ENCODE results near the gene DDX4. TPM values are rescaled to one million over a fixed set of nuclear protein-coding genes. Genes with fewer than 3 reads are reported as not detected.
"Not testable (repeated sequence)": the region's sequence is repeated elsewhere in the genome, so short reads cannot be mapped to it uniquely, and the experiment has no call there.

Gene DDX4
- total RNA-seq, 4 donors from 2014 or later, result 0.27 to 0.33 TPM; not detected in 2

DNA sequence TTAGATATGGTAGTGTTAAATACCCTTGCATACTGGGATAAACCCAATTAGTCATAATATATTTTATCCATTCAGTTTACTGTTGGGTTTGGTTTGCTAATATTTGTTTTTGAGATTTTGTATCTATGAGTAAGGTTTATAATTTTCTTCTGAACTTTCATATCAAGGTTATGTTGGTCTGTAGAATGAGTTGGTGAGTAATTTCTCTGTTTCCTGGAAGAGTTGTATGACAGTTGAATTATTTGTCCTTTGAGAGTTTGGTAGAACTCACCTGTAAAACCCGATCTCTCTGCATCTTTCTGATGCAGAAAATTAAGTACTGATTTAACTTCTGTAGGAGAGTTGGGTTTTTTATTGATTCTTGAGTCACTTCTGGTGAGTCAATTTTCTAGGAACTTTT is 20.4 kb downstream of the DDX4 start:
- 90 to 92% methylated on average over 1 of the region's 1 CpG for WGBS, 2 donors
- H3K36me3 ChIP-seq, result no peaks in the 10 kb centered on the region
- no peak overlapping the region for H3K27ac ChIP-seq
- TF ChIP-seq, protein P1, sequence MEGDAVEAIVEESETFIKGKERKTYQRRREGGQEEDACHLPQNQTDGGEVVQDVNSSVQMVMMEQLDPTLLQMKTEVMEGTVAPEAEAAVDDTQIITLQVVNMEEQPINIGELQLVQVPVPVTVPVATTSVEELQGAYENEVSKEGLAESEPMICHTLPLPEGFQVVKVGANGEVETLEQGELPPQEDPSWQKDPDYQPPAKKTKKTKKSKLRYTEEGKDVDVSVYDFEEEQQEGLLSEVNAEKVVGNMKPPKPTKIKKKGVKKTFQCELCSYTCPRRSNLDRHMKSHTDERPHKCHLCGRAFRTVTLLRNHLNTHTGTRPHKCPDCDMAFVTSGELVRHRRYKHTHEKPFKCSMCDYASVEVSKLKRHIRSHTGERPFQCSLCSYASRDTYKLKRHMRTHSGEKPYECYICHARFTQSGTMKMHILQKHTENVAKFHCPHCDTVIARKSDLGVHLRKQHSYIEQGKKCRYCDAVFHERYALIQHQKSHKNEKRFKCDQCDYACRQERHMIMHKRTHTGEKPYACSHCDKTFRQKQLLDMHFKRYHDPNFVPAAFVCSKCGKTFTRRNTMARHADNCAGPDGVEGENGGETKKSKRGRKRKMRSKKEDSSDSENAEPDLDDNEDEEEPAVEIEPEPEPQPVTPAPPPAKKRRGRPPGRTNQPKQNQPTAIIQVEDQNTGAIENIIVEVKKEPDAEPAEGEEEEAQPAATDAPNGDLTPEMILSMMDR (IDR thresholded peaks at IDR 0.05), result no peak
- TF ChIP-seq POLR2A (IDR thresholded peaks at IDR 0.05), result no peak
- H3K9me3 ChIP-seq, result no peaks in the 10 kb centered on the region
- no peaks in the 10 kb centered on the region for H3K27me3 ChIP-seq
- DNase-seq, result no peak
- intact Hi-C loops (cut with DNase I), result no loop called here
- H3K4me3 ChIP-seq (replicated peaks in 1 of 3), result no peak overlapping the region
- no peaks in the 10 kb centered on the region for H3K4me1 ChIP-seq

DNA sequence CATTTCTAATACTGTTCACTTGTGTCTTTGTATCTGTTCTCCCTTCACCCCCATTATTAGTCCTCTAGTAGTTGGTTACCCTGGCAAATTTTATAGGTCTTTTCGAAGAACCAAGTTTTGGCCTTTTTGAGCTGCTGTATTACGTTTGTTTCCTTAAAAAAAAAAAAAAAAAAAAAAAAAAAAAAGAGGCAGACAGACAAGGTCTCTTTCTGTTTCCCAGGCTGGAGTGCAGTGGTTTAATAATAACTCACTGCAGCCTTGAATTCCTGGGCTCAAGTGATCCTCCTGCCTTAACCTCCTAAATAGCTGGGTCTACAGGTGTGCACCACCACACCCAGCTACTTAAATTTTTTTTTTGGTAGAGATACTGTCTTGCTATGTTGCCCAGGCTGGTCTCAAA is 20.9 kb downstream of the DDX4 start:
- Histone ChIP-seq H3K36me3 (no peaks in the 10 kb centered on the region), H3K27ac (no peak overlapping the region), H3K27me3 (no peaks in the 10 kb centered on the region), H3K4me3 (replicated peaks in 1 of 3) (no peak overlapping the region), H3K9me3 (no peaks in the 10 kb centered on the region), H3K4me1 (no peaks in the 10 kb centered on the region)
- no peak for DNase-seq
- intact Hi-C loops (cut with DNase I), result no loop called here
- 84 to 86% methylated on average over 2 of the region's 2 CpGs for WGBS, 2 donors
- TF ChIP-seq, protein P1 (IDR thresholded peaks at IDR 0.05), result no peak

DNA sequence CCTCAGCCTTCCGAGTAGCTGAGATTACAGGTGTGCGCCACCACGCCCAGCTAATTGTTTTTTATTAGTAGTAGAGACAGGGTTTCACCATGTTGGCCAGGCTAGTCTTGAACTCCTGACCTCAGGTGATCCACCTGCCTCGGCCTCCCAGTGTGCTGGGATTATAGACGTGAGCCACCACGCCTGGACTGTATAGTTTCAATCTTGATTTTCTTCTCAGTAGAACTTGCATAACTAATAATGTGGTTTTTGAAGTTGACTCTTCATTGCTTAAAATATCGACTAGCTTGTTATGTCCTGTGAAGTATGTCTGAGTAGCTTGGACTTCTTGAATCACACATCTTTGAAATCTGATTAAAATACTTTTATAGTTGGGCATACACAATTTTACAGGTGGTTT is 23.9 kb downstream of the DDX4 start:
- DNase-seq; H3K36me3 ChIP-seq; H3K27me3 ChIP-seq; intact Hi-C loops (cut with DNase I); H3K4me3 ChIP-seq (replicated peaks in 1 of 3); H3K27ac ChIP-seq; H3K4me1 ChIP-seq; H3K9me3 ChIP-seq: not testable (repeated sequence)
- 88 to 91% methylated on average over 7 of the region's 7 CpGs for WGBS, 2 donors

DNA sequence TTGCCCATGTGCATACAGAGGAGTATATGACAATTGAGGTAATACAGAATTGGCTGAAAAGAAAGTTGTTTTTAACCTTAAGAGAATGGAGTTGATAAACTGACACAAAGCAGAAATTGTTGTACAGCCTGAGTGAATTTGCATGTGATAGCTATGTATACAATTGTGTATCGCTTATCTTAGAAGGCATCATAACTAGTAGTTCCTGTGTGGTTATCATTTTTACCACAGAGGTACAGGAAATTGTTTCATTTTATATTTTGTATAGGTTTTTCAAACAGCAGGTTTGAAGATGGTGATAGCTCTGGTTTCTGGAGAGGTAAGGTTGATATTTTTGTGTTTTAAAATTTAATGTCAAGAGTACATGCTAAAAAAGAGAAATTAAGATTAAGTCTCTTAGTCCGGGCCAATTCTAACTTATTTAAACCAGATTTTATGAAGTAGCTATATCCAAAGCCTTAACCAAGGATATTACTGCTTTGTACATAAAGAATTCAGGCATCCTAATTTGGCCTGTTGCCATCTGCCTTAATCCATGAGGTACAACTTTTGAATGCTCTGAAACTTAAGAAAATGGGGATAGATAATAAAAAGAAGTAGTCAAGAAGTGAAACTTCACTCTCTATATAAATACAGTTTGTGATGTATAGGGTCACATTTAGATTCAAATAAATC is 26.0 kb downstream of the DDX4 start:
- no peak overlapping the region for H3K4me3 ChIP-seq (replicated peaks in 1 of 3)
- no peaks in the 10 kb centered on the region for H3K27me3 ChIP-seq
- no peak overlapping the region for H3K27ac ChIP-seq
- intact Hi-C loops (cut with DNase I), result no loop called here
- no peaks in the 10 kb centered on the region for H3K4me1 ChIP-seq
- no peak for DNase-seq
- no peaks in the 10 kb centered on the region for H3K9me3 ChIP-seq
- no peak for TF ChIP-seq POLR2A (IDR thresholded peaks at IDR 0.05)
- TF ChIP-seq, protein P1 (IDR thresholded peaks at IDR 0.05), result no peak
- no peaks in the 10 kb centered on the region for H3K36me3 ChIP-seq
- 82 to 89% methylated on average over 2 of the region's 2 CpGs for WGBS, 2 donors

DNA sequence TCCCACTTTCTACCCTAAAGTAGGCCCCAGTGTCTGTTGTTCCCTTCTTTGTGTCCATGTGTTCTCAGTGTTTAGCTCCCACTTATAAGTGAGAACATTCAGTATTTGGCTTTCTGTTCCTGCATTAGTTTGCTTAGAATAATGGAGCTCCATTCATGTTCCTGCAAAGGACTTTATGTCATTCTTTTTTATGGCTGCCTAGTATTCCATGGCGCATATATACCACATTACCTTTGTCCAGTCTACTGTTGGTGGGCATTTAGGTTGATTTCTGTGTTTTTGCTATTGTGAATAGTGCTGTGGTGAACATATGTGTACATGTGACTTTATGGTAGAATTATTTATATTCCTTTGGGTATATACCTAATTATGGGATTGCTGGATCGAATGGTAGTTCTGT is 30.4 kb downstream of the DDX4 start:
- no peak overlapping the region for H3K27ac ChIP-seq
- TF ChIP-seq, protein P1 (IDR thresholded peaks at IDR 0.05), result no peak
- TF ChIP-seq POLR2A (IDR thresholded peaks at IDR 0.05), result no peak
- no peak overlapping the region for H3K4me3 ChIP-seq (replicated peaks in 1 of 3)
- no peak for DNase-seq
- intact Hi-C loops (cut with DNase I), result no loop called here
- H3K27me3 ChIP-seq, result no peaks in the 10 kb centered on the region
- no peaks in the 10 kb centered on the region for H3K36me3 ChIP-seq
- WGBS, 2 donors, result 97% methylated on average over 2 of the region's 2 CpGs
- no peaks in the 10 kb centered on the region for H3K4me1 ChIP-seq
- no peaks in the 10 kb centered on the region for H3K9me3 ChIP-seq

Data from thyroid gland (tissue), 4 donors.